Measurements from ENCODE around the gene OSGEPL1.
"Not testable (repeated sequence)": the region's sequence is repeated elsewhere in the genome, so short reads cannot be mapped to it uniquely, and the experiment has no call there.

Gene OSGEPL1, protein sequence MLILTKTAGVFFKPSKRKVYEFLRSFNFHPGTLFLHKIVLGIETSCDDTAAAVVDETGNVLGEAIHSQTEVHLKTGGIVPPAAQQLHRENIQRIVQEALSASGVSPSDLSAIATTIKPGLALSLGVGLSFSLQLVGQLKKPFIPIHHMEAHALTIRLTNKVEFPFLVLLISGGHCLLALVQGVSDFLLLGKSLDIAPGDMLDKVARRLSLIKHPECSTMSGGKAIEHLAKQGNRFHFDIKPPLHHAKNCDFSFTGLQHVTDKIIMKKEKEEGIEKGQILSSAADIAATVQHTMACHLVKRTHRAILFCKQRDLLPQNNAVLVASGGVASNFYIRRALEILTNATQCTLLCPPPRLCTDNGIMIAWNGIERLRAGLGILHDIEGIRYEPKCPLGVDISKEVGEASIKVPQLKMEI

DNA sequence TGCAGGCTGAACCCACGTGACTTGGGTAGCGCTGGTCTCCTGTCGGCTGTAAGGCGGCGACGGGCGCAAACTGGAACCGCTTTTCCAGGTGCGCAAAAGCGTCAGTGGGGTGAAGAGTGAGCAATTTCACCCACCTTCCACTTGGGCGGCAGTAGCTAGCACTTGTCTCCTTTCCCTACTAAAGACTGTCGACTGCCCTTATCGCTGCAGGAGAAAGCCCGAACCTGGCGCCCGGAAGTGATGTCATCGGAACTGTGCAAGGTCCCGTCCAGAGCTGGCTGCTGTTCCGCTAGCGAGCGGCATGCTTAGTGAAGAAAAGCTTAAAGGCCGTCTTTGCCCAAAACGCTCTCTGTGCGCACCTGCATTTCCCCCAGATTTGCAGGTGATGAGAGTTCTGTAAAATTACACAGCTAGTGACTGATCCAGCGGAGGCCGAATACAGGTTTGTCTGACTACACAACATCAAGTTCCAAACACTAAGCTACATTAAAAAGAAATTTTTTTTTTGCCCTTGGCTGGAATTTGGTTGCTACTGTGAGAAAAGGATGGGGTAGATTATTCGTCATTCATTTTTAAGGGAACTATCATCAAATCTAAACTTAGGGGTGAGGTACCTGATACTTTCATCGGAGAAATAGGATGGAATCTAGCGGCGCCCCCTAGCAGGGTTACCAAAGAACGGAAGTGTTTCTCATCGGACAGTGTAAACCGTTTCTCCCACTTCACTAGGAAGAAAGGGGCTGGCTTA is at the start of gene OSGEPL1:
Gene OSGEPL1 (minus strand): TSS at position 242 of the 748 bp plus-strand sequence. CDS start 1,152 bp downstream, outside the sequence.
- peak; percentile 81 for DNase-seq (ENCODE audit: low read depth)

DNA sequence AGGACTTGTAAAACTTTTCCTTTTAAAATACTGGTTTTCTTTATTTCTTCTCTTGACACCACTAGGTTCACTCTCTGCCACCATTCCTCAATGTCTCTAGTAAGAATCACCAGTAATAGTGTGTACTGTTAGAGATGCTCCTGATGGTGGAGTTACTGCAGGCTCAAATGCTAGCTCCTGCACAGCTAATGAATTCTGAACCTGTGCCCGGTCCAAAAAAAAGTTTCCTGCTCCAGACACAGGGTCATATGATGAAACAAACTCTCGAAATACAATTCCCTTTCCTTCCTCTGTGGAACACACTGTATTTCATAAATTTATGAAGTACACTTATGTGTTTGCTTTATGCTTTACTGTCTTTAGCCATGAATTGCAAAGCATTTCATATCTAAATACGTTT is 40.8 kb upstream of the OSGEPL1 start:
- DNase-seq (ENCODE audit: low read depth): no peak

DNA sequence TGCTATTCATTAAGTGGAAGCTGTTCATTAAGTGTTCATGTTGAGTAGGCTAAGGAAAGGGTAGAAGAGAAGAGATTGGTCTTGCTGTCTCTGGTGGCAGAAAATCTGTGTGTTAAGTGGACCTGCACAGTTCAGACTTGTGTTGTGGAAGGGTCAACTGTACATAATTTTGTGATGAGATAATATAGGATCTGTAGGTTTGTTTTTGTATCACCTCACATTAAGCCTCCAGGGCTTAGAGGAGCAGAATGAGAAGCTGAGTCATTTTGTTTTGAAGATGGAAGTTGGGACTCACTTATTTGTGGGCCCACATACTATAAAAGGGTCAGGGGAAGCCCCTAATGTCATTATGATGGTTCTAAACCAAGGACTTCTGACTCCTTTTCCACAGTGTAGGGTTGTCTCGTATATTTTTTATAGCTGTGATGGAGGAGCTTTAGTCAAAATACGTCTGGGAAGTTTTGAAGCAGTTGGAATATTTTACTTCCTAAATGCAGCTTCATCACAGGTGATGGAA is 39.9 kb upstream of the OSGEPL1 start:
- DNase-seq (ENCODE audit: low read depth): no peak

DNA sequence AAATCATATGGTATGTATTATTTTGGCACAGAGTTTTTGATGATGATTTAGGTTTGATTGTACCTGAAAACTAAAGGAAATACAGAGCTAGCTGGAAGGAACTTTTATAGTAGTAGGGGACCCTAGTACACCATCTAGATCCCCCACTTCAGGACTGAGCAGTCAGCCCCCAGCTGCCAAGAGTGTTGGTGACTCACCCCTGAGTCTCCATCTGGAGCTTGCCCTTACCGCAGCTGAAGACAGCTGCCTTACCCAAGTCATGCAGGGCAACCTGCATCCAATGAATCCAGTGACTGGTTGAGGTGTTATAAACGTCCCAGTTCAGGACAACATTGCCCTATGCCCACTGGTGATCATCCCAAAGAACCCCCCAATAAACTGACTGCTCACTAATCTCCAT is 36.9 kb upstream of the OSGEPL1 start:
- no peak for DNase-seq (ENCODE audit: low read depth)

DNA sequence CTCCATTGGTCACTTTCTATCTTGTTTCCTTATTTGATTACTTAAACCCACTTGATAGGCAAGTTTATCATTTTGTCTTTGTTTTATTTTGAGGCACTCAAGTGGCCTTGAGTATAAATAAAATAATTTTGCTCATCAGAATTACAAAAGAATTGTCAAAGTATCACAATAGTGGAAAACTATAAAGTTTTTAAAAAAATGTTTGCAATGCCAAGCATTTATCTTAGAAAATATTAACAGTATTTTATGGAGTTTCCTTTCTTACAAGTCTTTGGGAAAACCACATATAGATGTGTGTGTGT is 36.4 kb upstream of the OSGEPL1 start:
- DNase-seq (ENCODE audit: low read depth): no peak

DNA sequence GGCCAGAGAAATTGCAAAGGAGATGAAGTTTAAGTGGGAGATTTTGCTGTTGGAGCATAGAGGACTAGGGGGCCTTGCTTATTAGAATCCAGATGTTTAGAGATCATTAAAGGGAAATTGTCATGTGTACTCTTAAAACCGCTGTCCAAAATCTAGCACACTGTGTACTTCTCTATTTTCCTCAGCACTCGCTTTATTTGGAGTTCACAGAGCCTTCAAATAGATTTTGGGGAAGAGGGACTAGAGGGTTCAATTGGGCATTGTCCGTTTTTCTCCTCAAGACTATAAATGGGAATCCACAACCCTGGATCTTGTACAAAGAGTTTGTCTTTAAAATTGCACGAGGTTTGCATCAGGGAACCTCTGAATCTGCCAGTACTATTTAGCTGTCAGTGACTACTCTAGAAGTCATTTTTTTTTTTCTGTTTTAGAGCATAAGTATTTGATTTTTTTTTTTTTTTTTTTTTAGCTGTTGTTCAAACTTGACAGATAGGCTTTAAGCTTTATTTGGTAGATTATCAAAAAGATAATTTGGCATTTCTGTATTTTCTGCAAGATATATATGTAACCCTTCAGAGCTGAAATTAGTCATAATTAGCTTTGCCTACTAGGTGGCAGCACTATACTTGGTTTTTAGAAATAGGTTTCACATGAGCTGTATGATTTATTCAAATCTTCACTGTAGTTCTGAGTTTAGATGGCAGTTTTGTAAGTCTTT is 35.9 kb upstream of the OSGEPL1 start:
- no peak for DNase-seq (ENCODE audit: low read depth)

DNA sequence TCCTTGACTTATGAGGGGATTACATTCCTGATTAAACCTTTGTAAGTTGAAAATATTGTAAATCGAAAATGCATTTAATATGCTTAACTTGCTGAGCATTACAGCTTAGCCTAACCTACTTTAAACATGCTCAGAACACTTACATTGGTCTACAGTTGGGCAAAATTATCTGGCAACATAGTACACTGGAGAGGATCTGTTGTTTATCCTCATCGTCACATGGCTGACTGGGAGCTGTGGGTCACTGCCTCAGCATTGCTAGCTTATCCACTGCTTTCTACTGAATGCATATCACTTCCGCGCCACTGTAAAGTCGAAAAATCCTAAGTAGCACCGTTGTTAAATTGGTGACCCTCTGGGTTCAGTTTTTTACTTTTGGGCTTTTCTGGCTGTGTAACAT is 35.3 kb upstream of the OSGEPL1 start:
- no peak for DNase-seq (ENCODE audit: low read depth)

DNA sequence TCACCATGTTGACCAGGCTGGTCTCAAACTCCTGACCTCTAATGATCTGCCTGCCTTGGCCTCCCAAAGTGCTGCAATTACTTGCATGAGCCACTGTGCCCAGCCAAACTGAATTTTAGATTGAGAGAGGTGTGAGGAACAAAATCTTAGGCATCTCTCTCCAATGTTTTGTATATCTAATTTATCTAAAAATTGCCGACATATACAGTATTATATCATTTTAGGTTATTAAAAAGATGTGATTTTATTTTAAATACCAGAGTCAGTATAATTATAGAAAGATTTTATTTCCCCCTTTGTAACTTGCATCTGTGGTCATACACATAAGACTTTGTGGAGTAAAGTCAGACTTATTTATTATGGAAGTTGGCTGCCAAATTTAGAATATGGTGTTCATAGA is 31.7 kb upstream of the OSGEPL1 start:
- DNase-seq (ENCODE audit: low read depth): no peak

DNA sequence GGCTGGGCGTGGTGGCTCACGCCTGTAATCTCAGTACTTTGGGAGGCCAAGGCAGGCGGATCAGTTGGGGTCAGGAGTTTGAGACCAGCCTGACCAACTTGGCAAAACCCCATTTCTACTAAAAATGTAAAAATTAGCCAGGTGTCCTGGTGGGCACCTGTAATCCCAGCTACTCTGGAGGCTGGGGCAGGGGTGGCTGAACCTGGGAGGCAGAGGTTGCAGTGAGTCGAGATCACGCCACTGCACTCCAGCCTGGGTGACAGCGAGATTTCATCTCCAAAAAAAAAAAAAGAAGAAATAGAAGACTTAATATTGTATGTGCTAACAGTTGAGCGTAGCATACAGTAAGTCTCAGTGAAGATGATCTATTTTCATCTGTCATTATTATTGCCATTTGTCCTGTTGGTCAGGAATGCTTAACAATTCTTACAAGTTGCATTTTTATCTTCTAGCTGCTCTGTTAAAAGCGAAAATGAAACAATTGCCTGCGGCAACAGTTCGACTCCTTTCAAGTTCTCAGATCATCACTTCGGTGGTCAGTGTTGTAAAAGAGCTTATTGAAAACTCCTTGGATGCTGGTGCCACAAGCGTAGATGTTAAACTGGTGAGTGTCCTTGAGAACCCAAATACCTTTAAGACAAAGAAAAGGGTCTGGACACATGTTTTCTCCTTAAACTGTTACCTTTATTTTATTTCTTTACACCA is 28.9 kb upstream of the OSGEPL1 start:
- DNase-seq (ENCODE audit: low read depth): no peak

DNA sequence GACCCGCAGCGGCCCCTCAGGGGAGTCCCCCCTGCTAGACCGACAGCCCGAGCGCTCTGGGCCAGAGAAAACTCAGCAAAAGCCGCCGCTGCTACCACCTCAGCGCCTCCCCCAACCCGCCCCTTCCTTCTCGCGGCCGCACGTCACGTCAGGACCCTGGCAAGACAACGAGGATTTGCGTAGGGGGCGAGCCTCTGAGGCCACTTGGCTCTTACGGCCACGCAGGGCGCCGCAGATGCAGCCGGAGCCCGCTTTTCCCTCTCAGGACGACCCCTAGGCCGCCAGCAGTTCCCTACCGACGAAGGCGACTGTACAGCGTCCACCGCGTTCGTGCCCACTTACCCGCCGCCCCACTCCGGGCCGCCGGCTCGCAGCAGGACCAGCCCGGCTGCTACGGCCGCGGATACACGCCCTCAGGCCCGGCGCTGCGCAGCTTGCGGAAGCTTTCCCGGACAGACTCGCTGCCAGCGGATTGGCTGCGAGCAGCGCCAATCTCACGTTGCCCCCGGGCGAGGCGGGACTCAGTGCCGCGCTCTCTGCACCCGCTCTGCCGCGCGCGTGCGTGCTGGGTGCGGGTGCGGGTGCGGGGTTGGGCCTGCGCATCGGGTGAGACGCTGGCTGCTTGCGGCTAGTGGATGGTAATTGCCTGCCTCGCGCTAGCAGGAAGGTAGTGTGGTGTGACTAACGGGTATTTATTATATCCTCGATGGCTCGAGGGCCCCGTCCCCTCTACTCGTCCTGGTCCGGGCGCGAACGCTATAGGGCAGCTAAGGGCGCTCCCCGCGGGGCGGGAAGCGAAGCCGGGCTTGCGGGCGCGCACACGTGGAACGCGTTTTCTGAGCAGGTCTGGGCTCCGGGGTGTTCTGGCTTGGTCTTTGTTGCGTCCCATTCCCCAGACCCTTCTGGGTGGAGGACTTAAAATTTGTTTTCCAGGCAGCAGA is 21.6 kb upstream of the OSGEPL1 start, which contains the start of the genes ORMDL1 and PMS1:
Gene ORMDL1 (minus strand): TSS at position 413 of the 941 bp plus-strand sequence. CDS start 1,744 bp downstream, outside the sequence.
Gene PMS1 (plus strand): TSS at position 524 of the 941 bp plus-strand sequence. CDS start 7,360 bp downstream, outside the sequence.
- DNase-seq (ENCODE audit: low read depth): peak; percentile 92

DNA sequence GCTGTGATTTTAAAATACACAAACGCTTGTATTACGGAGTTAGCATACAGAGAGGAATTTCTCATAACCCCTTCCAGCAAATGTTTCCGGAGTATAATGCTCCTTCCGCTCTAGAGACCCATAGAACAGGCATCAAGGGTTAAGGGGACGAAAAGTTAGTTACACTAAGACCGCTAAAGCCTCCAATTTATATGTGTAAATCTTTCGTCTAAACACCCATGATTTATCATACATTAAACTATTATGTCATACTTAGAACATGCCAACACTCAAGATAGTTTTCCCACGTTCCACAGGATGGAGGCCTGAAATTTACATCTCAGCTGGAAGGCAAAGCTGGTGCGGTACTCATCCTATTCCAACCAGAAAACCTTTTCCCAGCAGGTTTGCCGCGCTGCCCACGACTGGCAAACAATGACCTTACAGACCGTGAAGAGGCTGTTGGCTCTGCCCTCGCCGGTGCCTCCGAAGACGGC is 20.9 kb upstream of the OSGEPL1 start:
- no peak for DNase-seq (ENCODE audit: low read depth)

DNA sequence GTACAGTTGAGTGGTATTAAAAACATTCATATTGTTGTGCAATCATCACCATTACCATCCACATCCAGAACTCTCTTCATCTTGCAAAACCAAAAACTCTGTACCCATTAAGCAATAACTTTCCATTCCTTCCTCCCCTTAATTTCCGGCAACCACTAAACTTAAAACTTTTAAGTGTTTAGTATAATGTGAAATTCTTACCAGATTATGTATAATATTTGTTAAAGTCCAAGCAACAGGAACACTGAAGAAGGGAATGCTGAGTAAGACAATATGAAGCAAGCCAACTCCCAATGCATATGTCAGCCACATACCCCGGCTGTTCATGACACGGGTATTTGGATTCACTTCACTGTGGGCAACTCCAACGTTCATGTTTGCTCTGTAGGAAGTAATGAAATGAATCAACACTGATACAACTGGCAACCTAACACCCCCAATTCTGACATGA is 19.7 kb upstream of the OSGEPL1 start:
- DNase-seq (ENCODE audit: low read depth): no peak

DNA sequence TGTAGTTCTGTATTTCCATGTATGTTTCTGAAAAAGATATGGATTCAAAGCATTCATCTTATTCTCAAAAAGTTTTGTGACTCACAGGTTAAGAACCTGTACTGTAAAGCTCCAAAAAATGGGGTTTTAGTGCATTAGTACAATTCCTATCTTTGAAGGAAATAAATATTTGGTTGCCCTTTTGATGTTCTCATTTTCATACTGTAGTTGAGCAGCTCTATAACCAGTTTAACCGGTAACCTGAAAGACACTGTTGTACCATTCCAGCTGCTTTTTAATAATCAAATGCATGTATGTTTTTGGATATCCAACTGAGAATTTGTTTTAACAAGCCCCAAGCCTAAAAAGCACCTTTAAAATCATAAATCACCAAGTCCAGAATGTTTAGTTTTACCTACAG is 9.6 kb upstream of the OSGEPL1 start:
- no peak for DNase-seq (ENCODE audit: low read depth)

DNA sequence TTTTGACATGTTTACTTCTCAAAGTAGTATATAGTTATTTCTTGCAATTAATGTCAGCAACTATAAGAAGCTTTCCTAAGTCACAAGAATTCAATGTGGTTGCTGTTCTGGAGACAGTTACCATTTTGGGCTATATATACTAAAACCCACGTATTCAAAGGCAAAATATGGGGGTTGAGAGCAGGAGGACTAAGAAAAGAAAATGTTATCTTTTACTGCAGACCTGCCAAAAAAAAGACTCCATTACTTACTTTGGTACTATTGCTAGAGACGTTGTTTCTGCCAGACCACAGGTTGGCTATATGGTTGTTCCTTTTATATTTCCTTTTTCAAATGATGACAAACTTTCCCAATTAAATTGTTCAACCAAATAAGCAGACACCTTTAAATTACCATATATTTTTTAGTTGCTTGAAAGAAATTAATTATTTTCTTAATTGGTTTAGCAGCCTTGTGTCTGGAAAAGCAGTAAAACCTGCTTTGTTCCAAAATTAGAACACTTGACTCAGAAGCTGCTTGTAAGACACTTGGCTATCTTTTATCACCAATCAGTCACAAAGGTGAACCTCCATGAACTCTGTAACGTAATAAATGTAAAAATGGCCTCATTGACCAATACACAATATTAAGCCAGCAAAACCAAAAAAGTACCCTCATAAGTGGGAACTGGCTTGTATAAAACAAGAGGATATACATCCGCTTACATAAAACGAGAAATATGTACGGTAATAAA is 8.2 kb upstream of the OSGEPL1 start:
- DNase-seq (ENCODE audit: low read depth): no peak

DNA sequence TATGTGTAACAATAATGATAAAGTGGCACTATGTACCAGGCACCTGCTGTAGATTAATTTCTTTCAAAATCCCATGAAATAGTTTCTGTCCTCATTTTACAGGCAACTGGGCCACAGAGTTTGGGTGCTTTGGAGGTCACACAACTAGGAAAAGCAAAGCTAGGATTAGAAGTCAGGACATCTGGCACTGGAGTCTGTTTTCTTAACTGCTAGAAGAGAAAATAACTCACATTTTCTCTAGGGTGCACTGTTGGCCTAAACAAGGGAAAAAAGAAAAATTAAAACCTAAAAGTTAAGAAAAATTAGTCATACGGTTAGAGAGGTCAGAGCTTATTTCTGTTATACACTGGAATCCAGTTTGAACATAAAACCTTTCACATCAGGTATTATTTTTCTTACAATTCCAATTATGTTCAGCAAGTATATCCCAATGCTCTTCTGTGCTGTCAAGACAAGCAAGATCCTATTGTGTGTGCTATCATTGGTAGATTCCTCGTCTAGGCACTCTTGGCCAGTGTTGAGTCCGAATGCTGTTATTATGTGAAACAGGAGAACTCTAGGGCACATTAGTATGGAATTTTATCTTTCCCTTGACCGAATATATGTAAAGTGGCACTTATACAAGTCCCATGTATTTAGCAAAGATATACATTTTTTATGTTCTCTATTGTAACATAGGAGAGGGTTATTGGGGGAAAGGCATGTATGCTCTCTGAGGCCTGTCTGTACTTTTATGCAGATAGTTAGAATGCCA is 1.5 kb upstream of the OSGEPL1 start:
- DNase-seq (ENCODE audit: low read depth): no peak

DNA sequence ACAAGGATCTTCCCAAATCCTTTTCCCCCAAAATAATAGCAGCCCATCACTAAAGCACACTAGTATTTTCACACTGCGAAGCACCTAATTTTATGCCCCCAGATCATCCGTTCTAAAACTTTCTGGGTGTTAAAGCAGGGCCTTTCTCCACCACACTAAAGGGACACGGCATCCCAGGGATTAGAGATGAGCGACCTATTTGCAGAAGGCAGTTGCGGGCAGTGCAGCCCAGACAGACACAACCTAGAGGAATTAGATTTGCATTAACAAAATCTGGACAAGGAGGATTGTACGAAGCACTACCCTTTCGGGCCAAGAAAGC is 402 bp downstream of the OSGEPL1 start:
- DNase-seq (ENCODE audit: low read depth): no peak

DNA sequence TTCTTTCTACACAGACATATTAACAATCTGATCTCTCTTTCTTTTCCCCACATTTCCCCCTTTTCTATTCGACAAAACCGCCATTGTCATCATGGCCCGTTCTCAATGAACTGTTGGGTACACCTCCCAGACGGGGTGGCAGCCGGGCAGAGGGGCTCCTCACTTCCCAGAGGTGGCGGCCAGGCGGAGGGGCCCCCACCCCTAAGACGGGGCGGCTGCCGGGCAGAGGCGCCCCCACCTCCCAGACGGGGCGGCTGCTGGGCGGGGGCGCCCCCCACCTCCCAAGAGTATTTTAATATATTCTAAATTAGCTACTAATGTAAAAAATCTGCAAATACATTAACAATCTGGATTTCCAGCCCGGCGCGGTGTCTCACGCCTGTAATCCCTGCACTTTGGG is 2.4 kb downstream of the OSGEPL1 start:
- not testable (repeated sequence) for DNase-seq (ENCODE audit: low read depth)

DNA sequence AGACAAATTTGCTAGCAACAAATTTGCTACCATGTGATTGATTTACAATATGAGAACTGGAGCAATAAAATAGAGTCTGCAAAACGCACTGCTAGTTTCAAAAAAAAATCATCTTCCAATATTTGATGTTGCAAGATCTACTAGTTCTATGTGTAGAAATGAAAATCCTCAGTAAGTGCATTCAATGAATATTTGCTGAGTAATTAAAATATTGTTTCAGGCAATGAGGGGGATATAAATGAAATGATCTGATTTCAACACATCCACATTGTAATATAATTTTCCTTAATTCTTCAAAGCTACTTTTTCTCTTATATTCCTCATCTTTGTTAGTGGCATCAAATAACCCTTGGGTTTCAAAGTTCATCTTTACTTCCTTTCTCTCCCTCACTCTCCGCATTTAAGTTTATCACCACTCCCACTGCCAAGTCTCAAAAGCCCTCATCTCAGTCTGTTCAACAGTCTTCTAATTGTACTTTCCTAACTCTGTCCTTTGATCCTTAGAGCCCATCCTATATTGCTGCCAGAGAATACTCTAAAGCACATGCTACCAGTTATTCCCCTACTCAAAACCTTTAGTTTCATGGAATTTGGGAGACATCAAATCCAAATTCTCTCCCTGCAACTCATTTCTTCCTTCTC is 6.2 kb downstream of the OSGEPL1 start:
- DNase-seq (ENCODE audit: low read depth): no peak
